ENCODE measurements around the gene IMMP2L. TPM values are rescaled to one million over a fixed set of nuclear protein-coding genes. Genes with fewer than 3 reads are reported as not detected.

IMMP2L gene
- total and polyA plus RNA-seq, 2 donors (not counting 3 experiments of a cell fraction or from before 2014, with no cell fraction given): 9.9 to 11.8 TPM

DNA sequence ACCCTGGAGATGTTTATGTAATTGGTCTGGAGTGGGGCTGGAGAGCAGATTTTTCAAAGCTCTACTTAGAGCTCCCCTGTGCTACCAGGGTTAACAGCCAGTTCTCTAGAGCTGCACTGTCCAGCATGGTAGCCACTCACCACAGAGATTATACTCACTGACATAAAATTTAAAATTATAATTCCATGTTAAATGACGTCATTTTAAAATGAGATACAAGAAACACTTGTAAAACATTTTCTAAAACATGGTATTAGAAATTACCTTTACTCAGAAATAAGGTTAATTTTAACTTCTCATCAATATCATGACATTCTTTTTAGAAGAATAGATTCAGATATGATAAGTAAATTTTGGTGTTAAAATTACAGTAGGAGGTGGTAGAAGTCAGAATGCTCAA lies 777.5 kb downstream of the IMMP2L start:
- Histone ChIP-seq H3K79me2 (ENCODE audit: control insufficient read depth, insufficient read depth, low read length) (no peaks in the 10 kb centered on the region), H3K27me3 (ENCODE audit: control insufficient read depth in 2 of 2, insufficient read depth in 2 of 2, low read length in 2 of 2) (no peaks in the 10 kb centered on the region), H3K27ac (ENCODE audit: insufficient read depth, low read depth, low read length) (no peak overlapping the region), H4K20me1 (replicated peaks; ENCODE audit: control insufficient read depth, extremely low read depth, insufficient read depth, low read length) (no peaks in the 10 kb centered on the region), H3K9ac (replicated peaks; ENCODE audit: extremely low read depth, insufficient read depth, low read length) (no peak overlapping the region), H3K4me3 (replicated peaks in 1 of 3; ENCODE audit: insufficient read depth in 1 of 3, low read depth in 1 of 3, low read length in 3 of 3) (no peak overlapping the region), H3K36me3 (ENCODE audit: control insufficient read depth in 2 of 2, extremely low read depth in 1 of 2, insufficient read depth in 2 of 2, low read length in 2 of 2) (no peaks in the 10 kb centered on the region), H3K9me1 (replicated peaks; ENCODE audit: control insufficient read depth, extremely low read depth, insufficient read depth, low read length) (no peaks in the 10 kb centered on the region), H3K4me1 (ENCODE audit: control insufficient read depth, extremely low read depth, insufficient read depth, low read length) (no peaks in the 10 kb centered on the region), H2AFZ (ENCODE audit: low read depth, low read length) (no peak overlapping the region), H3K9me3 (replicated peaks; ENCODE audit: control insufficient read depth, insufficient read depth, low read length) (no peaks in the 10 kb centered on the region), H3K4me2 (ENCODE audit: insufficient read depth, low read length) (no peak overlapping the region)
- intact Hi-C loops (cut with micrococcal nuclease): no loop called here
- dilution Hi-C loops (cut with MboI; ENCODE audit: extremely low pct_ligation_motif_present, low sequenced_read_pairs): no loop called here
- no peak for TF ChIP-seq EZH2 (IDR thresholded peaks at IDR 0.05; ENCODE audit: borderline replicate concordance, low read depth, low read length, severe bottlenecking)
- no peak for TF ChIP-seq GATA2 (IDR thresholded peaks at IDR 0.05; ENCODE audit: insufficient read depth, insufficient read length, low read depth, low read length)
- no peak for TF ChIP-seq POLR2AphosphoS5 (IDR thresholded peaks at IDR 0.05; ENCODE audit: insufficient read depth, low read depth, low read length)
- TF ChIP-seq, protein P1, sequence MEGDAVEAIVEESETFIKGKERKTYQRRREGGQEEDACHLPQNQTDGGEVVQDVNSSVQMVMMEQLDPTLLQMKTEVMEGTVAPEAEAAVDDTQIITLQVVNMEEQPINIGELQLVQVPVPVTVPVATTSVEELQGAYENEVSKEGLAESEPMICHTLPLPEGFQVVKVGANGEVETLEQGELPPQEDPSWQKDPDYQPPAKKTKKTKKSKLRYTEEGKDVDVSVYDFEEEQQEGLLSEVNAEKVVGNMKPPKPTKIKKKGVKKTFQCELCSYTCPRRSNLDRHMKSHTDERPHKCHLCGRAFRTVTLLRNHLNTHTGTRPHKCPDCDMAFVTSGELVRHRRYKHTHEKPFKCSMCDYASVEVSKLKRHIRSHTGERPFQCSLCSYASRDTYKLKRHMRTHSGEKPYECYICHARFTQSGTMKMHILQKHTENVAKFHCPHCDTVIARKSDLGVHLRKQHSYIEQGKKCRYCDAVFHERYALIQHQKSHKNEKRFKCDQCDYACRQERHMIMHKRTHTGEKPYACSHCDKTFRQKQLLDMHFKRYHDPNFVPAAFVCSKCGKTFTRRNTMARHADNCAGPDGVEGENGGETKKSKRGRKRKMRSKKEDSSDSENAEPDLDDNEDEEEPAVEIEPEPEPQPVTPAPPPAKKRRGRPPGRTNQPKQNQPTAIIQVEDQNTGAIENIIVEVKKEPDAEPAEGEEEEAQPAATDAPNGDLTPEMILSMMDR (IDR thresholded peaks at IDR 0.05; ENCODE audit: extremely low read depth in 1 of 2, insufficient read depth in 1 of 2, low read depth in 1 of 2, low read length in 2 of 2): no peak
- no peak for TF ChIP-seq JUN (IDR thresholded peaks at IDR 0.05; ENCODE audit: borderline replicate concordance, insufficient read depth, insufficient read length, low read depth)
- TF ChIP-seq, protein P2, sequence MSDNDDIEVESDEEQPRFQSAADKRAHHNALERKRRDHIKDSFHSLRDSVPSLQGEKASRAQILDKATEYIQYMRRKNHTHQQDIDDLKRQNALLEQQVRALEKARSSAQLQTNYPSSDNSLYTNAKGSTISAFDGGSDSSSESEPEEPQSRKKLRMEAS (IDR thresholded peaks at IDR 0.05; ENCODE audit: insufficient read depth, insufficient read length): no peak
- no peak for TF ChIP-seq POLR2A (IDR thresholded peaks at IDR 0.05; ENCODE audit: low read depth, low read length)
- no peak for TF ChIP-seq FOS (IDR thresholded peaks at IDR 0.05; ENCODE audit: borderline replicate concordance, insufficient read depth, low read length)
- no peak for TF ChIP-seq MYC (IDR thresholded peaks at IDR 0.05; ENCODE audit: low read depth, low read length)
- no TSS peak for BruUV-seq (replicated peaks)
- POLR2A ChIA-PET: no interaction called here
- DNase-seq (ENCODE audit: low read depth, low spot score): no peak
- CTCF ChIA-PET: no interaction called here
- FAIRE-seq: no peak
